ENCODE results near the gene KCNC2. TPM values are rescaled to one million over a fixed set of nuclear protein-coding genes. Genes with fewer than 3 reads are reported as not detected.

Gene KCNC2
- total RNA-seq, 4 donors from 2014 or later, result not detected

DNA sequence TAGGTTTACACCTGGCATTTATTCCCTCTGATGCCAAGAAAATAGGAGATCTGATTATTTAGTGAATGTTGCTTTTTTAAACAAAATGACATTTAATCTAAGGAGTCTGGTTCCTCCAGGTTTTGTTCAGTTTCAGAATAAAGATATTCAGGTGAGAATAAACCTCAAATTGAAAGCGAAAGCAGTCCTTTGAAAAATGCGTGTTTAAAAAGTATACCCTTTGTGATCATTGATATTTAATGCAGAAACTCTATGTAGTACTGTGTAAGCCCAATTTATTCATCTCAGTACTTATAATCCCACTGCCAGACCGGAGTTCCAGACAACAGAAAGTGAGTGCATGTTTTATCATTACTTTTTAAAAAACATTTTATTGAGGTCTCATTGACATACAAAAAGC lies 210.2 kb downstream of the KCNC2 start:
- no peak for ATAC-seq (ENCODE audit: low FRiP score)
- no peak for DNase-seq (ENCODE audit: low spot score)
- TF ChIP-seq, protein P1, sequence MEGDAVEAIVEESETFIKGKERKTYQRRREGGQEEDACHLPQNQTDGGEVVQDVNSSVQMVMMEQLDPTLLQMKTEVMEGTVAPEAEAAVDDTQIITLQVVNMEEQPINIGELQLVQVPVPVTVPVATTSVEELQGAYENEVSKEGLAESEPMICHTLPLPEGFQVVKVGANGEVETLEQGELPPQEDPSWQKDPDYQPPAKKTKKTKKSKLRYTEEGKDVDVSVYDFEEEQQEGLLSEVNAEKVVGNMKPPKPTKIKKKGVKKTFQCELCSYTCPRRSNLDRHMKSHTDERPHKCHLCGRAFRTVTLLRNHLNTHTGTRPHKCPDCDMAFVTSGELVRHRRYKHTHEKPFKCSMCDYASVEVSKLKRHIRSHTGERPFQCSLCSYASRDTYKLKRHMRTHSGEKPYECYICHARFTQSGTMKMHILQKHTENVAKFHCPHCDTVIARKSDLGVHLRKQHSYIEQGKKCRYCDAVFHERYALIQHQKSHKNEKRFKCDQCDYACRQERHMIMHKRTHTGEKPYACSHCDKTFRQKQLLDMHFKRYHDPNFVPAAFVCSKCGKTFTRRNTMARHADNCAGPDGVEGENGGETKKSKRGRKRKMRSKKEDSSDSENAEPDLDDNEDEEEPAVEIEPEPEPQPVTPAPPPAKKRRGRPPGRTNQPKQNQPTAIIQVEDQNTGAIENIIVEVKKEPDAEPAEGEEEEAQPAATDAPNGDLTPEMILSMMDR (IDR thresholded peaks at IDR 0.05), result no peak

Other genes with a start within 250 kb of the KCNC2 start
- 10 to 100 TPM in 2 of 4 donors, 1 to 10 TPM in 2; 3.4 to 24.3 (median 8.7) TPM for gene CAPS2, start 120.5 kb upstream of the KCNC2 start, total RNA-seq
- gene GLIPR1L1, start 124.8 kb upstream of the KCNC2 start, total RNA-seq, result not detected
- gene GLIPR1L2, start 181.2 kb upstream of the KCNC2 start, total RNA-seq, result under 1 TPM in 3 of 4 donors, not detected in 1; 0.65 to 0.82 (median 0.79) TPM

Data from omental fat pad (tissue), 4 donors.